Measurements from ENCODE around the gene C4B.
"Not testable (repeated sequence)": the region's sequence is repeated elsewhere in the genome, so short reads cannot be mapped to it uniquely, and the experiment has no call there.

DNA sequence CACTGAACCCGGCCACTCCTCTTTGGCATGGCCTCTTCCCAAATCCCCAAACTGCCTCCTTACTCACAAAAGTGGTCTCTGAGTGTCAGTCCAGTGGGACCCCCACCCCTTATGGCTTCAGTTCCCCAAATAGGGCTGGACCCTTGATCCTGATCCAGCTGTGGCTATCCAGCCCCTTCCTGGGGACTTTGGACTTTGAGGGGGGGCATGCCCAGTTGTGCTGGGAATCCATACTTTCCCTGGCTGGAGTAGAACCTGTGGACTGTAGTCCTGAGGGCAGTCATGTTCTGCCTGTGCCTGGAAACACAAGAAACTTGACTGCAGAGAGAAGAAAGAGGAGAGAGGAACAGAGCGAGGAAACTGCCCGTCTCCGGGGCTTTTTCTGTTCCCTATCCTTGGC is 10.2 kb upstream of the C4B start:
- TF ChIP-seq YY1 (IDR thresholded peaks at IDR 0.05; ENCODE audit: extremely low read depth, insufficient replicate concordance, low read depth, low read length); JUND (IDR thresholded peaks at IDR 0.05); EZH2 (IDR thresholded peaks at IDR 0.05); EZH2phosphoT487 (IDR thresholded peaks at IDR 0.05; ENCODE audit: borderline replicate concordance); POLR2A (IDR thresholded peaks at IDR 0.05; ENCODE audit: borderline replicate concordance, extremely low read depth, insufficient read depth, insufficient read length); CBX3 (IDR thresholded peaks at IDR 0.05; ENCODE audit: low read depth); SIN3A (IDR thresholded peaks at IDR 0.05; ENCODE audit: low read depth); SP1 (IDR thresholded peaks at IDR 0.05; ENCODE audit: low read depth); RAD21 (IDR thresholded peaks at IDR 0.05; ENCODE audit: low read depth); ELF1 (IDR thresholded peaks at IDR 0.05; ENCODE audit: borderline replicate concordance, low read depth); ZNF274 (IDR thresholded peaks at IDR 0.05; ENCODE audit: low read depth, low read length): not testable (repeated sequence)
- TF ChIP-seq, protein P1, sequence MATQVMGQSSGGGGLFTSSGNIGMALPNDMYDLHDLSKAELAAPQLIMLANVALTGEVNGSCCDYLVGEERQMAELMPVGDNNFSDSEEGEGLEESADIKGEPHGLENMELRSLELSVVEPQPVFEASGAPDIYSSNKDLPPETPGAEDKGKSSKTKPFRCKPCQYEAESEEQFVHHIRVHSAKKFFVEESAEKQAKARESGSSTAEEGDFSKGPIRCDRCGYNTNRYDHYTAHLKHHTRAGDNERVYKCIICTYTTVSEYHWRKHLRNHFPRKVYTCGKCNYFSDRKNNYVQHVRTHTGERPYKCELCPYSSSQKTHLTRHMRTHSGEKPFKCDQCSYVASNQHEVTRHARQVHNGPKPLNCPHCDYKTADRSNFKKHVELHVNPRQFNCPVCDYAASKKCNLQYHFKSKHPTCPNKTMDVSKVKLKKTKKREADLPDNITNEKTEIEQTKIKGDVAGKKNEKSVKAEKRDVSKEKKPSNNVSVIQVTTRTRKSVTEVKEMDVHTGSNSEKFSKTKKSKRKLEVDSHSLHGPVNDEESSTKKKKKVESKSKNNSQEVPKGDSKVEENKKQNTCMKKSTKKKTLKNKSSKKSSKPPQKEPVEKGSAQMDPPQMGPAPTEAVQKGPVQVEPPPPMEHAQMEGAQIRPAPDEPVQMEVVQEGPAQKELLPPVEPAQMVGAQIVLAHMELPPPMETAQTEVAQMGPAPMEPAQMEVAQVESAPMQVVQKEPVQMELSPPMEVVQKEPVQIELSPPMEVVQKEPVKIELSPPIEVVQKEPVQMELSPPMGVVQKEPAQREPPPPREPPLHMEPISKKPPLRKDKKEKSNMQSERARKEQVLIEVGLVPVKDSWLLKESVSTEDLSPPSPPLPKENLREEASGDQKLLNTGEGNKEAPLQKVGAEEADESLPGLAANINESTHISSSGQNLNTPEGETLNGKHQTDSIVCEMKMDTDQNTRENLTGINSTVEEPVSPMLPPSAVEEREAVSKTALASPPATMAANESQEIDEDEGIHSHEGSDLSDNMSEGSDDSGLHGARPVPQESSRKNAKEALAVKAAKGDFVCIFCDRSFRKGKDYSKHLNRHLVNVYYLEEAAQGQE (IDR thresholded peaks at IDR 0.05; ENCODE audit: low read depth): not testable (repeated sequence)
- TF ChIP-seq, protein P2, sequence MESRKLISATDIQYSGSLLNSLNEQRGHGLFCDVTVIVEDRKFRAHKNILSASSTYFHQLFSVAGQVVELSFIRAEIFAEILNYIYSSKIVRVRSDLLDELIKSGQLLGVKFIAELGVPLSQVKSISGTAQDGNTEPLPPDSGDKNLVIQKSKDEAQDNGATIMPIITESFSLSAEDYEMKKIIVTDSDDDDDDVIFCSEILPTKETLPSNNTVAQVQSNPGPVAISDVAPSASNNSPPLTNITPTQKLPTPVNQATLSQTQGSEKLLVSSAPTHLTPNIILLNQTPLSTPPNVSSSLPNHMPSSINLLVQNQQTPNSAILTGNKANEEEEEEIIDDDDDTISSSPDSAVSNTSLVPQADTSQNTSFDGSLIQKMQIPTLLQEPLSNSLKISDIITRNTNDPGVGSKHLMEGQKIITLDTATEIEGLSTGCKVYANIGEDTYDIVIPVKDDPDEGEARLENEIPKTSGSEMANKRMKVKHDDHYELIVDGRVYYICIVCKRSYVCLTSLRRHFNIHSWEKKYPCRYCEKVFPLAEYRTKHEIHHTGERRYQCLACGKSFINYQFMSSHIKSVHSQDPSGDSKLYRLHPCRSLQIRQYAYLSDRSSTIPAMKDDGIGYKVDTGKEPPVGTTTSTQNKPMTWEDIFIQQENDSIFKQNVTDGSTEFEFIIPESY (IDR thresholded peaks at IDR 0.05; ENCODE audit: extremely low read depth, insufficient replicate concordance, low read length): not testable (repeated sequence)
- TF ChIP-seq, protein P3, sequence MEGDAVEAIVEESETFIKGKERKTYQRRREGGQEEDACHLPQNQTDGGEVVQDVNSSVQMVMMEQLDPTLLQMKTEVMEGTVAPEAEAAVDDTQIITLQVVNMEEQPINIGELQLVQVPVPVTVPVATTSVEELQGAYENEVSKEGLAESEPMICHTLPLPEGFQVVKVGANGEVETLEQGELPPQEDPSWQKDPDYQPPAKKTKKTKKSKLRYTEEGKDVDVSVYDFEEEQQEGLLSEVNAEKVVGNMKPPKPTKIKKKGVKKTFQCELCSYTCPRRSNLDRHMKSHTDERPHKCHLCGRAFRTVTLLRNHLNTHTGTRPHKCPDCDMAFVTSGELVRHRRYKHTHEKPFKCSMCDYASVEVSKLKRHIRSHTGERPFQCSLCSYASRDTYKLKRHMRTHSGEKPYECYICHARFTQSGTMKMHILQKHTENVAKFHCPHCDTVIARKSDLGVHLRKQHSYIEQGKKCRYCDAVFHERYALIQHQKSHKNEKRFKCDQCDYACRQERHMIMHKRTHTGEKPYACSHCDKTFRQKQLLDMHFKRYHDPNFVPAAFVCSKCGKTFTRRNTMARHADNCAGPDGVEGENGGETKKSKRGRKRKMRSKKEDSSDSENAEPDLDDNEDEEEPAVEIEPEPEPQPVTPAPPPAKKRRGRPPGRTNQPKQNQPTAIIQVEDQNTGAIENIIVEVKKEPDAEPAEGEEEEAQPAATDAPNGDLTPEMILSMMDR (IDR thresholded peaks at IDR 0.05 in 2 of 3, conservative IDR thresholded peaks at IDR 0.05 in 1 of 3; ENCODE audit: borderline replicate concordance in 1 of 3, insufficient read depth in 1 of 3, low read depth in 2 of 3, low read length in 2 of 3): not testable (repeated sequence)

Data from HCT116 (cell line).